Hindlimb muscle (tissue), 1 donor: ENCODE data around the gene GET4. TPM values are rescaled to one million over a fixed set of nuclear protein-coding genes. Genes with fewer than 3 reads are reported as not detected.
"Not testable (repeated sequence)": the region's sequence is repeated elsewhere in the genome, so short reads cannot be mapped to it uniquely, and the experiment has no call there.

Experiments
- DNase-seq: peaks from one replicate; pipeline ENCODE4 v3.0.0-alpha.2; 2013
- polyA plus RNA-seq: library from polyadenylated mRNA; unstranded; fragments of 120-200 nt; gene quantifications from one replicate; pipeline ENCODE4 v1.2.1, GENCODE V29; 2013; ENCODE audit not compliant: insufficient read length

GET4 gene
- polyA plus RNA-seq, 1 donor = 50.6 TPM

DNA sequence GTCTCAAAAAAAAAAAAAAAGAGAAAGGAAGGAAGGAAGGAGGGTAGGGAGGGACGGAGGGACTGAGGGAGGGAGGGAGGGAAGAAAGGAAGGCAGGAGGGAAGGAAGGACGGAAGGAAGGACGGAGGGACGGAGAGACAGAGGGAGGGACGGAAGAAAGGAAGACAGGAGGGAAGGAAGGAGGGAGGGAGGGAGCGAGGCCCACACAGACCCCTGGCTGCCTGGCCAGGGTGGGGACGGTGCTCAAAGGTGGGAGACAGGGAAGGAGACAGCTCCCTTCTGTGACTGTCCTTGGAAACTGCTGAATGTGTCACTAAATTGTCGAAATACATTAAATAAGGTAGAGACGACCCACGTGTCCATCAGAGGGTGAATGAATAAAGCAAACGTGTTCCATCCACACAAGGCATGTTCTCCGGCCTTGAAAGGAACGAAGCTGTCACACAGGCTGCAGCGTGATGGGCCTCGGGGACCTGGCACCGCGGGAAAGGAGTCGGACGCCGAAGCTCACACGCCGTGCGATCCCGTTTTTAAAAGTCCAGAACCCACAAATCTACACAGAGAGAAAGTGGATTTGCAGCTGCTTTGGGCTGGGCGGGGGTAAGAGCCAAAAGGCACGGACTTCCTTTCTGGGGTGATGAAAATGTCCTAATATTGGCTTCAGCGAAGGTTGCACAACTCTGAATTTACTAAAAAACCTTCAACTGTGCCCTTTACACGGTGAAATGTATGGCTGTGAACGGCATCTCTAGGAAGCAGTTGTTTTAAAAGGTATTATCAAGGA is 54.8 kb downstream of the GET4 start:
- DNase-seq = no peak

DNA sequence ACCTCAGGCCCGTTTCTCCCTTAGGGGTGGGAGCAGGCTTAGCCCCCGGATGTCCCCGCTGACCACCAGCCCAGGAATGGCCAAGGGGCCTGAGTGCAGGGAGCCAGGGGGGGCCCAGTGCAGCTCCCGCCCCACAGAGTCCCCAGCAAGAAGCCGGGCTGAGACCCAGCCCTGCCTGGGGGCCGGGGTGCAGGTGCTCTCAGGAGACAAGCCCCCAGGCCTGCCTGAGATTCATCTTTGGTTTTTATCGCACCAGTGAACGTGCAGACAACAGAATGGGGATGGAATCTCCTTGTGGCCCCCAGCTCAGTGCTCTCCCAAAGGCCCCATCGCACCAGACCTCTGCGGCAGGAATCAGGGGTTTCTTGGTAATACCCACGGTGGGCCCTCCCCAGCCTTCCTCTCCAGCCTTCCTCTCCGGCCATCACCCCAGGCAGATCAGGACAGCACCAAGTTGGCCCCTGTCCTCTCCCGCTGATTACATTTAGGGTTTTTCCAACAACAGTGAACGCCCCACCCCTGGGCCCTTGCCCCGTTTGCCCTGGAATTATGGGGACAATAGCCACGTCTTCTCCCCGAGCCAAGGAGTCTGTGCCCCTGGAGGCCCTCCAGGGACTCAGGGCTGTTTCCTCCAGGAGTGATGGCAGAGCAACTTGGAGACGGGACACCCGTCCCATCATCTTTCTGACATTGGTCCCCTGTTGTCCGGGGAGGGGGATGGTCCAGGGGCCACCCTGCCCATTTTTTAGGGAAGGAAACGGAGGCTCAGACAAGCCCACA is 55.7 kb downstream of the GET4 start:
- DNase-seq = no peak

GRCh38 chr7:932651-932975 is 56.3 kb downstream of the GET4 start:
- no peak for DNase-seq

DNA sequence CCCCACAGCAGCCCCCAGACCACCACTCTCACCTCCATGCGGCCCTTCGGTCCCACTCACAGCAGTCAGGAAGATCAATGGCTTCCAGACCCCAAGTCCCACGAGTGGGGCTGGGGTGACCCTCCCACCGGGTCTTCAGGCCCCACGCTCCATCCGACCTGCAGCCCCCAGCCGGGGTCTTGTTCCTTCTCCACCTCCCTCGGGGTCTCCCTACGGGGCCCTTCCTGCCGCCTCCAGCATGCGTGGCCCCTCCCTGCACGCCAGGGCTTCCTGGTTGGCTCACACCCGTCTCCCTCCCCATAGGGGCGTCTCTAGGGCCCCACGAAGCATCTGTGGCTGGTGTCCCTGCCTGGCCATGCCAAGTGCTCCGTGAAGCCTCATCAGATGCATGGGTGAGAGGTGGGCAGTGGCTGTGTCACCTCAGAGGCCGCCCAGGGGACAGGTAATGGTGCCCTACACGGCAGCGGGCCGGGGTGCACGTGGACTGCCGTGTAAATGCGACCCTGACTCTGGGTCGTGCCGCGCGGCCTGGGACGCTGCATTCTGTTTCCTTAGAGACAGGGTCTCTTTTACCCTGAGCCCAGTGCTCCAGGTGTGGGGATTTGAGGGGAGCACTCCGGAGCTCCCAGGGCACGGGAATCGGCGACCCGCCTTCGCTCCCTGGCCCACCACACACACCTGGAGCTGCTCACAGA is 58.3 kb downstream of the GET4 start:
- DNase-seq = no peak

DNA sequence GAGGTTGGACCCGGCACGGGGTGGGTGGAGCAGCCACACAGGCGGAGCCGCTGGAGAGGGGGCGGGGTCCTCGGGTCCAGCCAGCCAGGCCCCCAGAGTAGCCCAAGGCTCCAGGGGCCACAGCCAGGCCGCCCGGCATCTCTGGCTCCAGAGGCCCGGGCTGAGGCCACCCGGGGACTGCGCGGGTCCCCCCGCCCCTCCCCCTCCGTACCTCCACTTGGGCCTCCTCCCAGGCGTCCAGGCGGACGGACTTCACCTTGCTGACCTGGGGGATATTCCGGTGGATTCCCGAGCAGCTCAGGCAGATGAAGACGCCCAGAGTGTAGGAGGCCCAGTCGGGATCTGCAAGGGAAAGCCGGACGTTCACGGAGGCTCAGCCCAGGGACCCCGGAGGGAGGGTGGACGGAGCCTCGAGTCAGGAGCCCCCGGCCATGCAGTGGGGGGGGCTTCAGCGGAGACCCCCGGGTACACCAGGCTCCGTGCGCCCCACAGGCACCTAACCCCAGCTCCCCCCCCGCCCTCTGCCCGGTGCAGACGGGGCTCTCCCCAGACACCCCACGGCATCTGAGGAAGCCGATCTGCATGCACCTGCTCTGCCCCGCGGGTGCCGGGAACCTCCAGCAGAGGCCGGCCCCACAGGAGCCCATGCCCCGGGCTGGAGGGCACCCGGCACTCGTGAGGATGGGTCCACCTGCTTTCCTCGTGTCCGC is 59.0 kb downstream of the GET4 start:
- DNase-seq = no peak

DNA sequence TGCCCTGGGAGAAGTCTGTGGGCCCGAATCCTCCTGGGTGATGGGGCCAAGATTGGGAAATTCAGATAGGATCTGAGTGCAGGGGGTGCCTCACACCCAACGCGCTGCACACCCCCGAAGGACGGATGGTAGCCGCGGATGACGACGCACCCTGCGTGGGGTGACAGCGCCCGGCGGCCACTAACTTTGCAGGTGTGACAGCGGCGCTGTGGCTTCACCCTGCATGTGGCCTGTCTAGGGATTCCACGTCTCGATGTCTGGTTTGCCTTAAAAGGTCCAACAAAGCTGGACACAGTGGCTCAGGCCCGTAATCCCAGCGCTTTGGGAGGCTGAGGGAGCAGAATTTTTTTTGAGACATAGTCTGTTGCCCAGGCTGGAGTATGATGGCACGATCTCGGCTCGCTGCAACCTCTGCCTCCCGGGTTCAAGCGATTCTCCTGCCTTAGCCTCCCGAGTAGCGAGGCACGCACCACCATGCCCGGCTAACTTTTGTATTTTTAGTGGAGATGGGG is 59.6 kb downstream of the GET4 start:
- DNase-seq = no peak

DNA sequence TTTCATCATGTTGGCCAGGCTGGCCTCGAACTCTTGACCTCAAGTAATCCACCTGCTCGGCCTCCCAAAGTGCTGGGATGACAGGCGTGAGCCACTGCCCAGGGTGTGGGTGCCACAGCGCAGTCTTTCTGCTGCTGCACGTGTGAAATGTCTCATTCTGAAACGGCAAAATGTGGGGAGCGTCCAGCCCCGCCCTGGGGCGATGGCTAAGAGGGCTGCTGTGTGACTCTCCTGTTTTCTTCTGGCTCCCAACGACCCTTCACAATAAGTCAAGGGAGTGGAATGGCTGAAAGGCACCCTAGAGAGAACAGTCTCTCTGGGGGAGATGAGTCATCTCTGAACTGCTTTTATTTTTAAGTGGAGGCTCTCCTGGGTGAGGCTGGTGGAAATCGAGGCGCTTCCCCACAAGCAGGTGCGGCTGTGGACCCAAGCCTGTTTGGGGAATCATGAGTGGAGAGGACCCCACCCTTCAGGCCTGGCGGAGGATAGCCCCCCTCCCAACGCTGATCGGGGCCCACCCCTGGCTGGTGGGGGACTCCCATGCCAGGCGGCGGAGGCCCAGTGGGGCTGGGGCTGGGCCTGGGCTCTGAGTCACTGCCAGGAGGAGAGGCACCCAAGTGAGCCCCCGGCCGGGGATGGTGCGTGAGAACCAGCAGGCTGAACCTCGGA is 60.2 kb downstream of the GET4 start:
- DNase-seq = no peak

DNA sequence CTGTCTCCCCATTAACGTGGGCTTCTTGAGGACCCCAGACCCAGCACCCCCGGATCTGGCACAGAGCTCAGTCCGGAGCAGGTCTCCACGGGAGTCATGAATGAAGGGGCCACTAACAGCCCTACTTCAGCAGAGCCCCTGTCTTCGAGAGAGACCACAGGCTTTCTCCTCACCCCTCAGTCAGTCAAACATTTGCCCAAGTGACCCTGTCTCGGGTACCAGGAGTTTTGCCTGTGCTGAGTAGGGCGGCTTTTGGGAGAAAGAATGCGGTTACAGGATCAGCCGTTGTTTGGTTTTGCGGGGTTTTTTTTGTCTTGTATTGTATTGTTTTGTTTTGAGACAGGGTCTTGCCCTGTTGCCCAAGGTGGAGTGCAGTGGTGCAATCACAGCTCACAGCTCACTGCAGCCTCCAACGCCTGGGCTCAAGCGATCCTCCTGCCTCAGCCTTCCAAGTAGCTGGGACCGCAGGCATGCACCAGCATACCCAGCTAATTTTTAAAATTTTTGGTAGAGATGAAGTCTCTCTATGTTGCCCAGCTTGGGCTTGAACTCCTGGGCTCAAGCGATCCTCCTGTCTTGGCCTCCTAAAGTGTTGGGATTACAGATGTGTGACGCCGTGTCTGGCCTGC is 61.6 kb downstream of the GET4 start:
- DNase-seq = no peak

GRCh38 chr7:938546-939185 is 62.3 kb downstream of the GET4 start:
- DNase-seq = no peak

DNA sequence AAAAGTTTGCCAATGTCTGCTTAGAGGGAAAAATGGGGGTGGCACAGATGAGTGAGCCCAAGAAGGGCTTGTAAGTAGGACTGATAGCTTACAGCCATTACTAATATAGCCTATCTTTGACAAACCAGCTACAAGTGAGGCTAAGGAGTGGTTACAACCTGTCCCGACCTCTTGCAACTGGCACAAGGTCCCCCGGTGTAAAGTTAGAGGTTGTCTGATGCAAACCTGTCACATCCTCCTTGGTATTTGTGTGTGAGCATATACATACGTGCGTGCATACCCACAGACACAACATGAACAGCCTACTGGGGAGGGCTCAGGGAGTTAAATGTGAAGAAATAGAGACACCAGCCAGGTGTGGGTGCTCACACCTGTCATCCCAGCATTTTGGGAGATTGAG is 63.5 kb downstream of the GET4 start:
- DNase-seq = no peak

- no peak for DNase-seq
These were observed 64.5 kb downstream of the GET4 start for GRCh38 chr7:940599-941408.

DNA sequence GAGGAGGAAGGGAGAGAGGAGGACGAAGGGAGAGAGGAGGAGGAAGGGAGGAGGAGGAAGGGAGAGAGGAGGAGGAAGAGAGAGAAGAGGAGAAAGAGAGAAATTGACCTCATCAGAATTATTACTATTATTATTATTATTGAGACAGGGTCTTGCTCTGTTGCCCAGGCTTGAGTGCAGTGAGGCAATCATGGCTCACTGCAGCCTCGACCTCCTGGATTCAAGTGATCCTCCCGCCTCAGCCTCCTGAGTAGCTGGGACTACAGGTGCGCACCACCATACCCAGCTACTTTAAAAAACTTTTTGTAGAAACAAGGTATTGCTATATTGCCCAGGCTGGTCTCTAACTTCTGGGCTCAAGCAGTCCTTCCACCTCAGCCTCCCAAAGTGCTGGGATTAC is 67.4 kb downstream of the GET4 start:
- not testable (repeated sequence) for DNase-seq

DNA sequence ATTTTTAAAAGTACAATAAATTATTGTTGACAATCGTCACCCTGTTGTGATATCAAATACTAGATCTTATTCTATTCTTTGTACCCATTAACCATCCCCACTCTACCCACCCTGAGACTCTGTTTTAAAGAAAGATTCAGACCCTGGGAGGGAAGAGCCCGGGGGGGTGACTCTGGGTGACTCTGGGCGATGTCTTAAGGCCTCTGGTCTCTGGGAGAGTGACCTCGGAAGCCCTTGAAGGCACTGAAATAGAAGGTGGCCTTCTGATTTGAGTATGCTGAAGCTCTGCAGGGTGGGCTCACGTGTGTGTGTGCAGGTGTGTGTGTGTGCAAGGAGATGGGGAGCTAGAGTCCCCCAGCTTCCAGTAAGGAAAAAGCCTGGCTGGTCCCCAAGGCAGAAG is 68.4 kb downstream of the GET4 start:
- no peak for DNase-seq

- no peak for DNase-seq
These were observed 68.8 kb downstream of the GET4 start for GRCh38 chr7:945147-945555.

DNA sequence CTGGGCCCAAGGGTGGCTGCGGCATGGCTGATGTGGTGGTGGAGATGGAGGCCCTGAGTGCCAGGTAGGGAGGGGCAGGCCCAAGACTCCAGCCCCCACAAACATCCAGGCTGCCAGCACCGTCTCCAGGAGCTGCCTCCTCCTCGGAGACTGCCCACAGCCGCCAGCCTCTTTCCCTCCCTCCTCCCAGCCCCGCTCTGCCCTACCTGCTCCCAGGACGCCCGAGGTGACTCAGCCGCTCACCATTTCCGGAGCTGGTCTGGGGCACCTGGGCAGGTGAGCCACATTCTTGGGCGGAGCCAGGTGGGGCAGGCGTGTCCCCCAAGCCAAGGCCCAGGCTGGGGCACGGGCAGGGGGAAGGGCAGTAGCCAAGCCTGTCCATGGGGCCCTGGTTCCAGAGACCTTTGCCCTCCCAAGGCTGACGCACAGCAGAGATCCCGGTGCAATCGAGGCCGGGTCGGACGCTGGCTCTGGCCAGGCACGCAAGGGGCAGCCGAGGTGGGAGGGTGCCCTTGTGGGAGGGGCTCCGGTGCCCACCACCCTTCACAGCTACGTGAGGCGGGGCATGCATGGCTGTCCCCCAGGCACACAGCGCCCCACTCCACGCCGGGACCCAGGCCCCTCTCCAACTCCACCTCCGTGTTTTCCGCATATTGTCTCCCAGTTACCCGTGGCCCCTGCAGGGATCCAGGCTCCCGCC is 69.4 kb downstream of the GET4 start:
- DNase-seq = no peak
